RWPE2 (cell line): ENCODE measurements around the gene BLTP2.

ENCODE experiments used
- ATAC-seq: fragments of 200-7000 bp; cut with Tn5 transposase; 3 replicates; pipeline ENCODE4 v1.9.1; 2021; ENCODE audit warnings: low read depth
- DNase-seq: peaks from one replicate; pipeline ENCODE4 v3.0.0-alpha.2; 2020; ENCODE audit warnings: low spot score
- H3K27ac ChIP-seq: fragments of 450-650 bp; 2 replicates; pipeline ENCODE4 v1.5.1; 2017; ENCODE audit warnings: mild to moderate bottlenecking; ENCODE audit not compliant: poor library complexity, severe bottlenecking
- H3K27me3 ChIP-seq: fragments of 250-450 bp; sonication (Bioruptor Pico); 2 replicates; pipeline ENCODE4 v1.5.1; 2021; ENCODE audit warnings: mild to moderate bottlenecking, moderate library complexity; ENCODE audit not compliant: insufficient read depth, poor library complexity, severe bottlenecking
- H3K36me3 ChIP-seq: fragments of 250-450 bp; sonication (Bioruptor Pico); 2 replicates; pipeline ENCODE4 v1.5.1; 2020; ENCODE audit warnings: low read depth, mild to moderate bottlenecking, moderate library complexity
- H3K4me1 ChIP-seq: fragments of 250-450 bp; sonication (Bioruptor Pico); 2 replicates; pipeline ENCODE4 v1.5.1; 2021; ENCODE audit warnings: mild to moderate bottlenecking, moderate library complexity; ENCODE audit not compliant: insufficient read depth, poor library complexity, severe bottlenecking
- H3K4me3 ChIP-seq: fragments of 250-450 bp; sonication (Bioruptor Pico); 2 replicates; pipeline ENCODE4 v1.5.1; 2021; ENCODE audit warnings: mild to moderate bottlenecking, moderate library complexity; ENCODE audit not compliant: severe bottlenecking
- H3K9me3 ChIP-seq: fragments of 250-450 bp; sonication (Bioruptor Pico); 2 replicates; pipeline ENCODE4 v1.5.1; 2021; ENCODE audit warnings: mild to moderate bottlenecking, moderate library complexity; ENCODE audit not compliant: severe bottlenecking
- TF ChIP-seq, protein P1 (sequence below): fragments of 450-650 bp; IDR thresholded peaks from one replicate; pipeline ENCODE4 v1.5.1; 2017; ENCODE audit warnings: mild to moderate bottlenecking, moderate library complexity; ENCODE audit not compliant: poor library complexity, severe bottlenecking

BLTP2 gene

DNA sequence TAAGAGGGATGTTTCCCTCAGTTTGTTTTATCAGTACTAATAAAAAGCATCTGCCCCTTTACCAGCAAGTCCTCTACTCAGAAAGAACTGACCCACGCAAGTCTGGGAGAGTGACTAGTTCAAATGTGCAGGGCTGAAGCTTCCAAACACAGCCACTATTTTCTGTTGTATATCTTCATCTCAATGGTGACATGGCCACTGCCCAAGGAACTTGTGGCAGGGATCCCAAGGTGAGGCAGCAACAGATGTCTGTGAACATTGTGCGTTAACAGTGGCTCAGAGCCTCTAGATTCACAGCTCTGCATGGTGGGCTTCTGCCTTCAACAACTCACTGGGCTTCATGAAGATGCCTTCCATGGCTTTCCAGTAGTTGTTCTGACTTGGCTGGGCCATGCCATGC lies 3.7 kb upstream of the BLTP2 start:
- no peak for ATAC-seq
- peaks cover 37% of the 10 kb centered on the region for H3K36me3 ChIP-seq
- no peak overlapping the region for H3K4me3 ChIP-seq
- TF ChIP-seq, protein P1, sequence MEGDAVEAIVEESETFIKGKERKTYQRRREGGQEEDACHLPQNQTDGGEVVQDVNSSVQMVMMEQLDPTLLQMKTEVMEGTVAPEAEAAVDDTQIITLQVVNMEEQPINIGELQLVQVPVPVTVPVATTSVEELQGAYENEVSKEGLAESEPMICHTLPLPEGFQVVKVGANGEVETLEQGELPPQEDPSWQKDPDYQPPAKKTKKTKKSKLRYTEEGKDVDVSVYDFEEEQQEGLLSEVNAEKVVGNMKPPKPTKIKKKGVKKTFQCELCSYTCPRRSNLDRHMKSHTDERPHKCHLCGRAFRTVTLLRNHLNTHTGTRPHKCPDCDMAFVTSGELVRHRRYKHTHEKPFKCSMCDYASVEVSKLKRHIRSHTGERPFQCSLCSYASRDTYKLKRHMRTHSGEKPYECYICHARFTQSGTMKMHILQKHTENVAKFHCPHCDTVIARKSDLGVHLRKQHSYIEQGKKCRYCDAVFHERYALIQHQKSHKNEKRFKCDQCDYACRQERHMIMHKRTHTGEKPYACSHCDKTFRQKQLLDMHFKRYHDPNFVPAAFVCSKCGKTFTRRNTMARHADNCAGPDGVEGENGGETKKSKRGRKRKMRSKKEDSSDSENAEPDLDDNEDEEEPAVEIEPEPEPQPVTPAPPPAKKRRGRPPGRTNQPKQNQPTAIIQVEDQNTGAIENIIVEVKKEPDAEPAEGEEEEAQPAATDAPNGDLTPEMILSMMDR: no peak
- no peak overlapping the region for H3K27ac ChIP-seq
- no peak for DNase-seq
- no peaks in the 10 kb centered on the region for H3K9me3 ChIP-seq
- no peaks in the 10 kb centered on the region for H3K27me3 ChIP-seq
- H3K4me1 ChIP-seq: peaks cover 6% of the 10 kb centered on the region

DNA sequence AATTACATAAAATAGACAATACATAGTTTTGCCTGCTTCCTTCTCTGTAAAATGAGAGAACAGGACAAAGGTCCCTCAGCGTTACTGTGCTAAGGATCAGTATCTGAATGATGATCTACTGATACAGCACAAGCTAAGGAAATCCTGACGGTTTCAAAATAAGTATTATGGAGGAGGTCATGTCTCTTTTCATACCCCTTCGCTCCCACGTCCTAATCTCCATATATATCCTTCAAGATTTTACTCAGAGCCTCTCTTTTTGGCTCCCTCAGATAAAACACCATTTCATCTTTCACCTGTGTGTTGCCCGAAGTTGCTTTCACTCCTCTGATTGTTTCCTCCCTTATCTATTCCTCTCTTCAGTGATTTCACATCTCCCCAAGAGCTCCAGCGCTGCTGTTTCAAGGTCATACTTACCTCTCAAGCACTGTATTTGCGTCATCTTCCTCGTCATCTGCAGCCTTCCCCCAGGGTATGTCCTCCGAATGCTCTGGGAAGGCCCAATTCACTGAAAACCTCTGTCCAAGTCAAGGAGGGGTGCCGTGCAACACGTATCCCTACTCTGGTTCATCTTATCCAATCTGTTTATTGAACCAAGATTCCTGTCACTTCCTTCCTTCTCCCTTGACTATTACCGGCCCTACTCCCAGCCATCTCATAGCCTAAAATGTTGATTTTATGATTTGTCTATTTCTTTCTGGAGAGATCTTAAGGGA lies 1.2 kb upstream of the BLTP2 start:
- ATAC-seq: no peak
- peaks cover 46% of the 10 kb centered on the region for H3K36me3 ChIP-seq

DNA sequence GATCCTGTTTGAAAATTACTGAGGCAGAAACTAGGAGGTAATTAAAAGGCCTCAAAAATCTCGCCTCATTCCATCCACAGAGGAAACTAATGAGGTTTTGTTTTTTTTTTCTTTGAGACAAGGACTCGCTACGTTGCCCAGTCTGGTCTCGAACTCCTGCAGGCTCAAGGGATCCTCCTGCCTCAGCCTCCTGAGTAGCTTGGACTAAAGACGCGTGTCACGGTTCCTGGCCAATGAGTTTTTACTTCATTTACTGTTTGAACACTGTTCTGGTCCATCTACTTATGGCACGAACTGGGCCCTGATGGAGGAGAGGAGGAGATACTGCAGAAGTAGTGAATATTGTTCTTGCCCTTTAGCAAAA lies 600 bp upstream of the BLTP2 start:
- peaks cover 47% of the 10 kb centered on the region for H3K36me3 ChIP-seq
- H3K27me3 ChIP-seq: no peaks in the 10 kb centered on the region
- ATAC-seq: no peak
- H3K9me3 ChIP-seq: no peaks in the 10 kb centered on the region
- peak overlapping the region; percentile 48 for H3K27ac ChIP-seq
- TF ChIP-seq, protein P1: no peak
- DNase-seq: no peak
- H3K4me3 ChIP-seq: peak overlapping the region; percentile 39
- H3K4me1 ChIP-seq: peaks cover 8% of the 10 kb centered on the region

More for the DNA sequence above, 1.2 kb upstream of the BLTP2 start:
- DNase-seq: no peak
- H3K4me3 ChIP-seq: peak overlapping the region; percentile 39
- peaks cover 8% of the 10 kb centered on the region for H3K4me1 ChIP-seq
- H3K9me3 ChIP-seq: no peaks in the 10 kb centered on the region
- peak overlapping the region; percentile 48 for H3K27ac ChIP-seq
- TF ChIP-seq, protein P1: no peak
- H3K27me3 ChIP-seq: no peaks in the 10 kb centered on the region

DNA sequence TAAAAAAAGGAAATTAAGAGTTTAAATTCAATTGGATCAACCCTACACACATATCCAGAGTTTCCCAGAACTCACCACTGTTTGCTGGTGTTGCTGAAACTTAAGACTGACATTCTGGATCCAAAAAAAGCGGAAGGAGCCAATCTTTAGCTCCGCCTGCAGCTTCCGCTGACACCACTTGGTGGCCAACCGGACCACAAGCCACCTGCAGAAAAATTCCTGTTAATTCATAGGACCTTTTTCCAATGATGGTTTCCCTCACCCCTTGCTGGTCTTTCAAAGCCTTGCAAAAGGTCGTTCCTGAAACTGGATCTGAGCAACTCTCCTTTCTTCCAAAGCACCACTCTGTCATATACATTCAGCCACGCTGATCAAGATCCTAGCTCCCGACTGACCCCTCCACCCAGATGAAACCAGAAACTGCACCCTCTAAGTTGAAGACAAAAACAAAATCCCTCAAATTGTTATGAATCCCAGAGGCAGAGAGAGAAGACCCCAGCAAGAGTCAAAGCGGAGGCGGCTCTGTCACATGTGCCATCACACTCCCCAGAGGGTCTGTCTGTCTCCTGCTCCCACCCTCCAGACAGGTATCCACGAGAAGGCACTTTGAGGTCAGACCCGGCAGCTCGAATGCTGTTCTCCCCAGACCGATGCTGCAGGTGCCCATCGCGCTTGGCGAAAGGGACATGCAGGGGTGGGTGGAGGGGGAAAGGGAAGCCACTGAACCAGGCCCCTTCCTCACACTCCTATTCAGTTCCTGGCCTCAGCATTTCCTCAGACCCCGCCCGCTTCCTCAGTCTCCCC lies 773 bp downstream of the BLTP2 start:
- Histone ChIP-seq H3K4me3 (peak overlapping the region; percentile 39), H3K36me3 (peaks cover 54% of the 10 kb centered on the region), H3K27ac (peak overlapping the region; percentile 48), H3K4me1 (peaks cover 8% of the 10 kb centered on the region), H3K27me3 (no peaks in the 10 kb centered on the region), H3K9me3 (no peaks in the 10 kb centered on the region)
- TF ChIP-seq, protein P1: peak; percentile 53
- ATAC-seq (no peak), DNase-seq (no peak)
